HEK293 (cell line): Measurements from ENCODE around the gene CDC42SE2.

ENCODE experiments used
- CTCF ChIA-PET: fragments of 350-600 bp; formaldehyde crosslinking; extraction: SDS; loops from one replicate; lab custom pipeline; 2021; ENCODE audit warnings: antibody characterized with exemption; lab: Yijun Ruan, JAX
- POLR2A ChIA-PET: fragments of 300-600 bp; formaldehyde crosslinking; extraction: SDS; loops from one replicate; lab custom pipeline; 2020; ENCODE audit warnings: antibody characterized with exemption, inconsistent platforms; lab: Yijun Ruan, JAX
- H3K27ac ChIP-seq: fragments of 200-500 bp; sonication (Bioruptor generic); 2 replicates; pipeline ENCODE4 v1.5.1; 2014; ENCODE audit warnings: low read depth, low read length, control low read depth, inconsistent platforms; ENCODE audit errors: extremely low read depth
- H3K36me3 ChIP-seq, 2 experiments: fragments of 200-500 bp in 1 of 2; sonication (Bioruptor generic) in 1 of 2; 1 replicate in 1 of 2; 2 replicates in 1 of 2; pipeline ENCODE4 v1.5.1; 2014 to 2017; ENCODE audit warnings: inconsistent platforms in 2 of 2, low read length in 2 of 2; ENCODE audit not compliant: control insufficient read depth in 2 of 2, insufficient read depth in 1 of 2
- H3K4me1 ChIP-seq: fragments of 200-500 bp; sonication (Bioruptor generic); 2 replicates; pipeline ENCODE4 v1.5.1; 2014; ENCODE audit warnings: mild to moderate bottlenecking, low read length, inconsistent platforms; ENCODE audit not compliant: control insufficient read depth, insufficient read depth
- H3K4me3 ChIP-seq: 2 replicates; pipeline ENCODE4 v1.5.1; 2011; ENCODE audit warnings: low read depth, mild to moderate bottlenecking, control low read depth, low read length, moderate library complexity
- H3K9me3 ChIP-seq: fragments of 200-500 bp; sonication (Bioruptor generic); 2 replicates; pipeline ENCODE4 v1.5.1; 2014; ENCODE audit warnings: low read depth, low read length, inconsistent platforms; ENCODE audit not compliant: control insufficient read depth, insufficient read depth
- OSR2 ChIP-seq: fragments of 450-650 bp; formaldehyde crosslinking; IDR thresholded peaks from 2 replicates; pipeline ENCODE4 v1.5.1; 2016; ENCODE audit warnings: missing biosample characterization, missing genetic modification characterization
- SP2 ChIP-seq: fragments of 450-650 bp; formaldehyde crosslinking; IDR thresholded peaks from 2 replicates; pipeline ENCODE4 v1.5.1; 2016; ENCODE audit warnings: missing biosample characterization, missing genetic modification characterization
- ZNF23 ChIP-seq: fragments of 450-650 bp; formaldehyde crosslinking; IDR thresholded peaks from 2 replicates; pipeline ENCODE4 v1.5.1; 2016; ENCODE audit warnings: missing biosample characterization, missing genetic modification characterization, borderline replicate concordance
- ZNF391 ChIP-seq: fragments of 450-650 bp; formaldehyde crosslinking; IDR thresholded peaks from 2 replicates; pipeline ENCODE4 v1.5.1; 2016; ENCODE audit warnings: low read depth, missing biosample characterization, missing genetic modification characterization, borderline replicate concordance
- ZNF423 ChIP-seq: fragments of 450-650 bp; formaldehyde crosslinking; IDR thresholded peaks from 2 replicates; pipeline ENCODE4 v1.5.1; 2016; ENCODE audit warnings: missing biosample characterization, missing genetic modification characterization
- ZNF777 ChIP-seq: fragments of 450-650 bp; formaldehyde crosslinking; IDR thresholded peaks from 2 replicates; pipeline ENCODE4 v1.5.1; 2017; ENCODE audit warnings: missing biosample characterization, missing genetic modification characterization, borderline replicate concordance
- ZNF843 ChIP-seq: fragments of 450-650 bp; formaldehyde crosslinking; IDR thresholded peaks from 2 replicates; pipeline ENCODE4 v1.5.1; 2016; ENCODE audit warnings: missing biosample characterization, missing genetic modification characterization
- TF ChIP-seq, protein P1 (sequence below): fragments of 450-650 bp; formaldehyde crosslinking; IDR thresholded peaks from 2 replicates; pipeline ENCODE4 v1.5.1; 2016; ENCODE audit warnings: missing biosample characterization, missing genetic modification characterization
- TF ChIP-seq, protein P2 (sequence below): fragments of 450-650 bp; formaldehyde crosslinking; IDR thresholded peaks from 2 replicates; pipeline ENCODE4 v1.5.1; 2016; ENCODE audit warnings: missing biosample characterization, missing genetic modification characterization, borderline replicate concordance
- TF ChIP-seq, protein P3 (sequence below): fragments of 450-650 bp; formaldehyde crosslinking; IDR thresholded peaks from 2 replicates; pipeline ENCODE4 v1.5.1; 2016; ENCODE audit warnings: missing biosample characterization, missing genetic modification characterization, borderline replicate concordance
- TF ChIP-seq, protein P4 (sequence below): fragments of 450-650 bp; IDR thresholded peaks from 2 replicates; pipeline ENCODE4 v1.5.1; 2018; ENCODE audit warnings: missing biosample characterization, missing genetic modification characterization
- TF ChIP-seq, protein P5 (sequence below): fragments of 450-650 bp; formaldehyde crosslinking; IDR thresholded peaks from 2 replicates; pipeline ENCODE4 v1.5.1; 2016; ENCODE audit warnings: missing biosample characterization, missing genetic modification characterization

CDC42SE2 gene

DNA sequence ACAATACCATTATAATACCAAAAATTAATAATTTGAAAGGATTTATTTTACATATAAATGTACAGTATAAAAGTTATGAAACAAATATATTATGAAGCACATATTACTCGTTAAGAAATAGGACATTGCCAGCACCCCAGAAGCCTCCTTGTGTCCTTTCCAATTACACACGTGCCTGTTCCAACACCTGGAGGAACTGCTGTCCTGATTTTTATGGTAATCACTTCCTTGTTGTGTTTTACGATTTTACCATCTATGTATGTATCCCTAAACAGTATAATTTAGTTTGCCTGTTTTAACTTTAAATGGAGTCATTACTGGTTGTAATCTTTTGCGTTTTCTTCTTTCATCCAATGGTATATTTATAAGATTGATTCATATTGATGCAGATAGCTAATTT is 105.0 kb downstream of the CDC42SE2 start (continued):
- TF ChIP-seq, protein P1, sequence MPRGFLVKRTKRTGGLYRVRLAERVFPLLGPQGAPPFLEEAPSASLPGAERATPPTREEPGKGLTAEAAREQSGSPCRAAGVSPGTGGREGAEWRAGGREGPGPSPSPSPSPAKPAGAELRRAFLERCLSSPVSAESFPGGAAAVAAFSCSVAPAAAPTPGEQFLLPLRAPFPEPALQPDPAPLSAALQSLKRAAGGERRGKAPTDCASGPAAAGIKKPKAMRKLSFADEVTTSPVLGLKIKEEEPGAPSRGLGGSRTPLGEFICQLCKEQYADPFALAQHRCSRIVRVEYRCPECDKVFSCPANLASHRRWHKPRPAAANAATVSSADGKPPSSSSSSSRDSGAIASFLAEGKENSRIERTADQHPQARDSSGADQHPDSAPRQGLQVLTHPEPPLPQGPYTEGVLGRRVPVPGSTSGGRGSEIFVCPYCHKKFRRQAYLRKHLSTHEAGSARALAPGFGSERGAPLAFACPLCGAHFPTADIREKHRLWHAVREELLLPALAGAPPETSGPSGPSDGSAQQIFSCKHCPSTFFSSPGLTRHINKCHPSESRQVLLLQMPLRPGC (tag by site-specific recombination) = no peak
- TF ChIP-seq, protein P2, sequence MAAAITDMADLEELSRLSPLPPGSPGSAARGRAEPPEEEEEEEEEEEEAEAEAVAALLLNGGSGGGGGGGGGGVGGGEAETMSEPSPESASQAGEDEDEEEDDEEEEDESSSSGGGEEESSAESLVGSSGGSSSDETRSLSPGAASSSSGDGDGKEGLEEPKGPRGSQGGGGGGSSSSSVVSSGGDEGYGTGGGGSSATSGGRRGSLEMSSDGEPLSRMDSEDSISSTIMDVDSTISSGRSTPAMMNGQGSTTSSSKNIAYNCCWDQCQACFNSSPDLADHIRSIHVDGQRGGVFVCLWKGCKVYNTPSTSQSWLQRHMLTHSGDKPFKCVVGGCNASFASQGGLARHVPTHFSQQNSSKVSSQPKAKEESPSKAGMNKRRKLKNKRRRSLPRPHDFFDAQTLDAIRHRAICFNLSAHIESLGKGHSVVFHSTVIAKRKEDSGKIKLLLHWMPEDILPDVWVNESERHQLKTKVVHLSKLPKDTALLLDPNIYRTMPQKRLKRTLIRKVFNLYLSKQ = no peak
- TF ChIP-seq ZNF843 (tag by site-specific recombination) (no peak), ZNF777 (no peak), OSR2 (tag by site-specific recombination) (no peak), ZNF23 (tag by site-specific recombination) (no peak), ZNF423 (tag by site-specific recombination) (no peak), SP2 (tag by site-specific recombination) (no peak)
- TF ChIP-seq, all 188 proteins: peak for 0

DNA sequence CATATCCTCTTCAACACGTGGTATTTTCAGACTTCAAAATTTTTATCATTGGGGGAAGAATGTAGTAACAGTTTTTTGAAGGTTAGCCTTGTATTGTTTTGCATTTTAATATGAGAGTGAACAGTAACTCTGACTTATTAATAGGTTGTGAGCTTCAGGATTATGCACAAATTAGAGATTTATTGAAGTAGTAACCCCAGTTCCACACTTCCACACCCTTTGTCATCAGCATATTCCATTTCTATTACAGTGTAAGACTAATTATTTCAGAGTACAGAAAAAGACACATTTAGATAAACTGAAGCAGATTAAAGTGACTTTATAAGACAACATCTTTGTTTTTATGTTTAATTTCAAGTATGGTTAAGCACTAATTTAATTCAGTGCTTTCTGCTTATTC is 105.7 kb downstream of the CDC42SE2 start:
- TF ChIP-seq, protein P3, sequence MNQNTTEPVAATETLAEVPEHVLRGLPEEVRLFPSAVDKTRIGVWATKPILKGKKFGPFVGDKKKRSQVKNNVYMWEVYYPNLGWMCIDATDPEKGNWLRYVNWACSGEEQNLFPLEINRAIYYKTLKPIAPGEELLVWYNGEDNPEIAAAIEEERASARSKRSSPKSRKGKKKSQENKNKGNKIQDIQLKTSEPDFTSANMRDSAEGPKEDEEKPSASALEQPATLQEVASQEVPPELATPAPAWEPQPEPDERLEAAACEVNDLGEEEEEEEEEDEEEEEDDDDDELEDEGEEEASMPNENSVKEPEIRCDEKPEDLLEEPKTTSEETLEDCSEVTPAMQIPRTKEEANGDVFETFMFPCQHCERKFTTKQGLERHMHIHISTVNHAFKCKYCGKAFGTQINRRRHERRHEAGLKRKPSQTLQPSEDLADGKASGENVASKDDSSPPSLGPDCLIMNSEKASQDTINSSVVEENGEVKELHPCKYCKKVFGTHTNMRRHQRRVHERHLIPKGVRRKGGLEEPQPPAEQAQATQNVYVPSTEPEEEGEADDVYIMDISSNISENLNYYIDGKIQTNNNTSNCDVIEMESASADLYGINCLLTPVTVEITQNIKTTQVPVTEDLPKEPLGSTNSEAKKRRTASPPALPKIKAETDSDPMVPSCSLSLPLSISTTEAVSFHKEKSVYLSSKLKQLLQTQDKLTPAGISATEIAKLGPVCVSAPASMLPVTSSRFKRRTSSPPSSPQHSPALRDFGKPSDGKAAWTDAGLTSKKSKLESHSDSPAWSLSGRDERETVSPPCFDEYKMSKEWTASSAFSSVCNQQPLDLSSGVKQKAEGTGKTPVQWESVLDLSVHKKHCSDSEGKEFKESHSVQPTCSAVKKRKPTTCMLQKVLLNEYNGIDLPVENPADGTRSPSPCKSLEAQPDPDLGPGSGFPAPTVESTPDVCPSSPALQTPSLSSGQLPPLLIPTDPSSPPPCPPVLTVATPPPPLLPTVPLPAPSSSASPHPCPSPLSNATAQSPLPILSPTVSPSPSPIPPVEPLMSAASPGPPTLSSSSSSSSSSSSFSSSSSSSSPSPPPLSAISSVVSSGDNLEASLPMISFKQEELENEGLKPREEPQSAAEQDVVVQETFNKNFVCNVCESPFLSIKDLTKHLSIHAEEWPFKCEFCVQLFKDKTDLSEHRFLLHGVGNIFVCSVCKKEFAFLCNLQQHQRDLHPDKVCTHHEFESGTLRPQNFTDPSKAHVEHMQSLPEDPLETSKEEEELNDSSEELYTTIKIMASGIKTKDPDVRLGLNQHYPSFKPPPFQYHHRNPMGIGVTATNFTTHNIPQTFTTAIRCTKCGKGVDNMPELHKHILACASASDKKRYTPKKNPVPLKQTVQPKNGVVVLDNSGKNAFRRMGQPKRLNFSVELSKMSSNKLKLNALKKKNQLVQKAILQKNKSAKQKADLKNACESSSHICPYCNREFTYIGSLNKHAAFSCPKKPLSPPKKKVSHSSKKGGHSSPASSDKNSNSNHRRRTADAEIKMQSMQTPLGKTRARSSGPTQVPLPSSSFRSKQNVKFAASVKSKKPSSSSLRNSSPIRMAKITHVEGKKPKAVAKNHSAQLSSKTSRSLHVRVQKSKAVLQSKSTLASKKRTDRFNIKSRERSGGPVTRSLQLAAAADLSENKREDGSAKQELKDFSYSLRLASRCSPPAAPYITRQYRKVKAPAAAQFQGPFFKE (tag by site-specific recombination) = no peak
- TF ChIP-seq, protein P4, sequence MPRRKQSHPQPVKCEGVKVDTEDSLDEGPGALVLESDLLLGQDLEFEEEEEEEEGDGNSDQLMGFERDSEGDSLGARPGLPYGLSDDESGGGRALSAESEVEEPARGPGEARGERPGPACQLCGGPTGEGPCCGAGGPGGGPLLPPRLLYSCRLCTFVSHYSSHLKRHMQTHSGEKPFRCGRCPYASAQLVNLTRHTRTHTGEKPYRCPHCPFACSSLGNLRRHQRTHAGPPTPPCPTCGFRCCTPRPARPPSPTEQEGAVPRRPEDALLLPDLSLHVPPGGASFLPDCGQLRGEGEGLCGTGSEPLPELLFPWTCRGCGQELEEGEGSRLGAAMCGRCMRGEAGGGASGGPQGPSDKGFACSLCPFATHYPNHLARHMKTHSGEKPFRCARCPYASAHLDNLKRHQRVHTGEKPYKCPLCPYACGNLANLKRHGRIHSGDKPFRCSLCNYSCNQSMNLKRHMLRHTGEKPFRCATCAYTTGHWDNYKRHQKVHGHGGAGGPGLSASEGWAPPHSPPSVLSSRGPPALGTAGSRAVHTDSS = no peak
- TF ChIP-seq ZNF391 (tag by site-specific recombination) (no peak), OSR2 (tag by site-specific recombination) (no peak)
- TF ChIP-seq, protein P5, sequence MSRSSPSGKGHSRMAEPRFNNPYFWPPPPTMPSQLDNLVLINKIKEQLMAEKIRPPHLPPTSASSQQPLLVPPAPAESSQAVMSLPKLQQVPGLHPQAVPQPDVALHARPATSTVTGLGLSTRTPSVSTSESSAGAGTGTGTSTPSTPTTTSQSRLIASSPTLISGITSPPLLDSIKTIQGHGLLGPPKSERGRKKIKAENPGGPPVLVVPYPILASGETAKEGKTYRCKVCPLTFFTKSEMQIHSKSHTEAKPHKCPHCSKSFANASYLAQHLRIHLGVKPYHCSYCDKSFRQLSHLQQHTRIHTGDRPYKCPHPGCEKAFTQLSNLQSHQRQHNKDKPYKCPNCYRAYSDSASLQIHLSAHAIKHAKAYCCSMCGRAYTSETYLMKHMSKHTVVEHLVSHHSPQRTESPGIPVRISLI (tag by site-specific recombination) = no peak
- TF ChIP-seq, all 188 proteins: peak for 0
- H3K27ac ChIP-seq = no peak overlapping the region
- no peak overlapping the region for H3K4me3 ChIP-seq
- H3K9me3 ChIP-seq = no peaks in the 10 kb centered on the region
- H3K36me3 ChIP-seq = no peaks in the 10 kb centered on the region
- ChIA-PET CTCF (interaction anchor here (0.7 kb wide), 2 partner anchors 12 to 172 kb away, joined by 3 to 4 read pairs; no protein-coding TSS in a partner anchor), POLR2A (no interaction called here)
- no peaks in the 10 kb centered on the region for H3K4me1 ChIP-seq
